ENCODE results near the gene IRF2. TPM values are rescaled to one million over a fixed set of nuclear protein-coding genes. Genes with fewer than 3 reads are reported as not detected.
"Not testable (repeated sequence)": the region's sequence is repeated elsewhere in the genome, so short reads cannot be mapped to it uniquely, and the experiment has no call there.

The IRF2 gene

GRCh38 chr4:184344899-184345572 lies 129.3 kb downstream of the IRF2 start:
- no peak overlapping the region for H3K4me3 ChIP-seq (ENCODE audit: low read length)
- H3K27me3 ChIP-seq (ENCODE audit: control insufficient read depth, insufficient read depth, low read length), result no peaks in the 10 kb centered on the region
- no peaks in the 10 kb centered on the region for H3K9me3 ChIP-seq (replicated peaks; ENCODE audit: low read length)
- H3K4me1 ChIP-seq (ENCODE audit: control insufficient read depth, insufficient read depth, low read length), result peaks cover 5% of the 10 kb centered on the region
- no peaks in the 10 kb centered on the region for H3K36me3 ChIP-seq (ENCODE audit: insufficient read depth, low read length)
- H3K9ac ChIP-seq (ENCODE audit: low read depth, low read length), result no peak overlapping the region
- no peak overlapping the region for H3K4me2 ChIP-seq (ENCODE audit: low read length)

- Histone ChIP-seq H3K4me1 (ENCODE audit: control insufficient read depth, insufficient read depth, low read length) (peaks cover 5% of the 10 kb centered on the region), H3K4me3 (ENCODE audit: low read length) (no peak overlapping the region), H3K4me2 (ENCODE audit: low read length) (no peak overlapping the region), H3K36me3 (ENCODE audit: insufficient read depth, low read length) (no peaks in the 10 kb centered on the region), H3K9ac (ENCODE audit: low read depth, low read length) (no peak overlapping the region), H3K27me3 (ENCODE audit: control insufficient read depth, insufficient read depth, low read length) (no peaks in the 10 kb centered on the region), H3K9me3 (replicated peaks; ENCODE audit: low read length) (no peaks in the 10 kb centered on the region)
Observed at GRCh38 chr4:184344435-184344834, 129.9 kb downstream of the IRF2 start.

- Histone ChIP-seq H3K27me3 (ENCODE audit: control insufficient read depth, insufficient read depth, low read length) (no peaks in the 10 kb centered on the region), H3K9me3 (replicated peaks; ENCODE audit: low read length) (no peaks in the 10 kb centered on the region), H3K9ac (ENCODE audit: low read depth, low read length) (peak overlapping the region; percentile 65), H3K36me3 (ENCODE audit: insufficient read depth, low read length) (no peaks in the 10 kb centered on the region), H3K4me3 (ENCODE audit: low read length) (peak overlapping the region; percentile 79), H3K4me2 (ENCODE audit: low read length) (peak overlapping the region; percentile 89), H3K4me1 (ENCODE audit: control insufficient read depth, insufficient read depth, low read length) (peaks cover 5% of the 10 kb centered on the region)
Observed at GRCh38 chr4:184343502-184344177, 130.7 kb downstream of the IRF2 start.

GRCh38 chr4:184342857-184343237 lies 131.5 kb downstream of the IRF2 start:
- H3K4me3 ChIP-seq (ENCODE audit: low read length); H3K9ac ChIP-seq (ENCODE audit: low read depth, low read length); H3K9me3 ChIP-seq (replicated peaks; ENCODE audit: low read length); H3K27me3 ChIP-seq (ENCODE audit: control insufficient read depth, insufficient read depth, low read length); H3K36me3 ChIP-seq (ENCODE audit: insufficient read depth, low read length); H3K4me1 ChIP-seq (ENCODE audit: control insufficient read depth, insufficient read depth, low read length): not testable (repeated sequence)
- peak overlapping the region; percentile 89 for H3K4me2 ChIP-seq (ENCODE audit: low read length)

- H3K9ac ChIP-seq (ENCODE audit: low read depth, low read length), result no peak overlapping the region
- H3K27me3 ChIP-seq (ENCODE audit: control insufficient read depth, insufficient read depth, low read length), result no peaks in the 10 kb centered on the region
- no peaks in the 10 kb centered on the region for H3K9me3 ChIP-seq (replicated peaks; ENCODE audit: low read length)
- H3K36me3 ChIP-seq (ENCODE audit: insufficient read depth, low read length), result no peaks in the 10 kb centered on the region
- no peak overlapping the region for H3K4me2 ChIP-seq (ENCODE audit: low read length)
- peaks cover 5% of the 10 kb centered on the region for H3K4me1 ChIP-seq (ENCODE audit: control insufficient read depth, insufficient read depth, low read length)
- no peak overlapping the region for H3K4me3 ChIP-seq (ENCODE audit: low read length)
Observed at GRCh38 chr4:184342167-184342856, 132.0 kb downstream of the IRF2 start.

GRCh38 chr4:184339398-184340193 lies 134.8 kb downstream of the IRF2 start:
- H3K4me1 ChIP-seq (ENCODE audit: control insufficient read depth, insufficient read depth, low read length); H3K27me3 ChIP-seq (ENCODE audit: control insufficient read depth, insufficient read depth, low read length); H3K9me3 ChIP-seq (replicated peaks; ENCODE audit: low read length); H3K36me3 ChIP-seq (ENCODE audit: insufficient read depth, low read length); H3K9ac ChIP-seq (ENCODE audit: low read depth, low read length); H3K4me2 ChIP-seq (ENCODE audit: low read length); H3K4me3 ChIP-seq (ENCODE audit: low read length): not testable (repeated sequence)

- no peaks in the 10 kb centered on the region for H3K36me3 ChIP-seq (ENCODE audit: insufficient read depth, low read length)
- H3K4me3 ChIP-seq (ENCODE audit: low read length), result no peak overlapping the region
- H3K4me2 ChIP-seq (ENCODE audit: low read length), result no peak overlapping the region
- H3K9me3 ChIP-seq (replicated peaks; ENCODE audit: low read length), result no peaks in the 10 kb centered on the region
- no peaks in the 10 kb centered on the region for H3K27me3 ChIP-seq (ENCODE audit: control insufficient read depth, insufficient read depth, low read length)
- no peak overlapping the region for H3K9ac ChIP-seq (ENCODE audit: low read depth, low read length)
- no peaks in the 10 kb centered on the region for H3K4me1 ChIP-seq (ENCODE audit: control insufficient read depth, insufficient read depth, low read length)
Observed at GRCh38 chr4:184337907-184338306, 136.4 kb downstream of the IRF2 start.

Small RNA genes lying within 50 kb of the gene (small RNA-seq; reads per million reads assigned to genes)
- not detected for gene RF00152

Data from skeletal muscle satellite cell (primary cell).